ENCODE measurements around the gene RPS2. TPM values are rescaled to one million over a fixed set of nuclear protein-coding genes. Genes with fewer than 3 reads are reported as not detected.
A peak's percentile ranks its signal among the peaks of the same experiment; 100 is the strongest.
"Not testable (repeated sequence)": the region's sequence is repeated elsewhere in the genome, so short reads cannot be mapped to it uniquely, and the experiment has no call there.

Gene RPS2
- total RNA-seq, 1 donor from 2014 or later = 3,223 TPM

- TF ChIP-seq, protein P1, sequence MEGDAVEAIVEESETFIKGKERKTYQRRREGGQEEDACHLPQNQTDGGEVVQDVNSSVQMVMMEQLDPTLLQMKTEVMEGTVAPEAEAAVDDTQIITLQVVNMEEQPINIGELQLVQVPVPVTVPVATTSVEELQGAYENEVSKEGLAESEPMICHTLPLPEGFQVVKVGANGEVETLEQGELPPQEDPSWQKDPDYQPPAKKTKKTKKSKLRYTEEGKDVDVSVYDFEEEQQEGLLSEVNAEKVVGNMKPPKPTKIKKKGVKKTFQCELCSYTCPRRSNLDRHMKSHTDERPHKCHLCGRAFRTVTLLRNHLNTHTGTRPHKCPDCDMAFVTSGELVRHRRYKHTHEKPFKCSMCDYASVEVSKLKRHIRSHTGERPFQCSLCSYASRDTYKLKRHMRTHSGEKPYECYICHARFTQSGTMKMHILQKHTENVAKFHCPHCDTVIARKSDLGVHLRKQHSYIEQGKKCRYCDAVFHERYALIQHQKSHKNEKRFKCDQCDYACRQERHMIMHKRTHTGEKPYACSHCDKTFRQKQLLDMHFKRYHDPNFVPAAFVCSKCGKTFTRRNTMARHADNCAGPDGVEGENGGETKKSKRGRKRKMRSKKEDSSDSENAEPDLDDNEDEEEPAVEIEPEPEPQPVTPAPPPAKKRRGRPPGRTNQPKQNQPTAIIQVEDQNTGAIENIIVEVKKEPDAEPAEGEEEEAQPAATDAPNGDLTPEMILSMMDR (IDR thresholded peaks at IDR 0.05; ENCODE audit: unreplicated experiment) = no peak
- no peak overlapping the region for H3K4me3 Mint-ChIP-seq (ENCODE audit: unreplicated experiment)
- H3K27me3 Mint-ChIP-seq (ENCODE audit: unreplicated experiment) = peaks cover 22% of the 10 kb centered on the region
- peaks cover 7% of the 10 kb centered on the region for H3K4me1 Mint-ChIP-seq (ENCODE audit: unreplicated experiment)
- no peak for DNase-seq (ENCODE audit: low spot score)
- H3K9me3 Mint-ChIP-seq (ENCODE audit: unreplicated experiment) = no peaks in the 10 kb centered on the region
- peaks cover 5% of the 10 kb centered on the region for H3K36me3 Mint-ChIP-seq (ENCODE audit: low read depth, unreplicated experiment)
- no peak overlapping the region for H3K27ac Mint-ChIP-seq (ENCODE audit: unreplicated experiment)
Observed at GRCh38 chr16:1922357-1922756, 42.3 kb downstream of the RPS2 start.

DNA sequence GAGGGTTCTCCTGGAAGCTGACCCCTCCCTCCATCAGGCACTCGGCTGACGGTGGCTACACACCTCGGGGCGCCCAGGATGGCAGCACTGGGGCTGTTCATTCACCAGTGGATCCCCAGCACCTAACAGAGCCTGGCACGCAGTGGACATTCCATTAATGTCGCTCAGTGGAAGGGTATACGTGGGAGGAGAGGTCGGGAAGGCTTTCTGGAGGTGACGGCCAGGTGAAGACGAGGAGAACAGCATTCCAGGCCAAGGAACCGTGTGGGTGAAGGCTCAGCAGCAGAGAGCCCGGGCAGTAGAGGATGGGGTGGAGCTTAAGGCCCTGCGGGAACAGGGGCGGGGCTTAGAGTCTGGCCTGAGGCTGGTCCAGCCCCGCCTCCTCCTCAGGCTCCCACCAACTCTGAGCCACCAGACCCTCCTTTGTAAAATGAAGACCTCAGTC lies 43.9 kb downstream of the RPS2 start:
- H3K4me3 Mint-ChIP-seq (ENCODE audit: unreplicated experiment) = peak overlapping the region; percentile 24

GRCh38 chr16:1920122-1920521 lies 44.5 kb downstream of the RPS2 start:
- peaks cover 12% of the 10 kb centered on the region for H3K4me1 Mint-ChIP-seq (ENCODE audit: unreplicated experiment)
- H3K27me3 Mint-ChIP-seq (ENCODE audit: unreplicated experiment) = peaks cover 32% of the 10 kb centered on the region
- not testable (repeated sequence) for DNase-seq (ENCODE audit: low spot score); H3K36me3 Mint-ChIP-seq (ENCODE audit: low read depth, unreplicated experiment); H3K9me3 Mint-ChIP-seq (ENCODE audit: unreplicated experiment); H3K4me3 Mint-ChIP-seq (ENCODE audit: unreplicated experiment); H3K27ac Mint-ChIP-seq (ENCODE audit: unreplicated experiment)

More for the DNA sequence above, 43.9 kb downstream of the RPS2 start:
- Mint-ChIP-seq H3K27me3 (ENCODE audit: unreplicated experiment) (peaks cover 27% of the 10 kb centered on the region), H3K4me1 (ENCODE audit: unreplicated experiment) (peaks cover 7% of the 10 kb centered on the region), H3K36me3 (ENCODE audit: low read depth, unreplicated experiment) (peaks cover 5% of the 10 kb centered on the region), H3K9me3 (ENCODE audit: unreplicated experiment) (no peaks in the 10 kb centered on the region), H3K27ac (ENCODE audit: unreplicated experiment) (no peak overlapping the region)
- DNase-seq (ENCODE audit: low spot score) = peak; percentile 59
- TF ChIP-seq, protein P1 (IDR thresholded peaks at IDR 0.05; ENCODE audit: unreplicated experiment) = no peak

GRCh38 chr16:1919327-1919998 lies 45.2 kb downstream of the RPS2 start:
- Mint-ChIP-seq H3K4me3 (ENCODE audit: unreplicated experiment) (no peak overlapping the region), H3K36me3 (ENCODE audit: low read depth, unreplicated experiment) (peaks cover 5% of the 10 kb centered on the region), H3K9me3 (ENCODE audit: unreplicated experiment) (no peaks in the 10 kb centered on the region), H3K4me1 (ENCODE audit: unreplicated experiment) (peaks cover 16% of the 10 kb centered on the region), H3K27me3 (ENCODE audit: unreplicated experiment) (peaks cover 34% of the 10 kb centered on the region), H3K27ac (ENCODE audit: unreplicated experiment) (no peak overlapping the region)
- TF ChIP-seq, protein P1 (IDR thresholded peaks at IDR 0.05; ENCODE audit: unreplicated experiment) = no peak
- no peak for DNase-seq (ENCODE audit: low spot score)

- TF ChIP-seq, protein P1 (IDR thresholded peaks at IDR 0.05; ENCODE audit: unreplicated experiment) = no peak
- H3K4me3 Mint-ChIP-seq (ENCODE audit: unreplicated experiment) = no peak within 1 kb of the TSS
- H3K36me3 Mint-ChIP-seq (ENCODE audit: low read depth, unreplicated experiment) = peaks cover 5% of the 10 kb centered on the region
- H3K27me3 Mint-ChIP-seq (ENCODE audit: unreplicated experiment) = peaks cover 31% of the 10 kb centered on the region
- peaks cover 16% of the 10 kb centered on the region for H3K4me1 Mint-ChIP-seq (ENCODE audit: unreplicated experiment)
- no peak for DNase-seq (ENCODE audit: low spot score)
- no peaks in the 10 kb centered on the region for H3K9me3 Mint-ChIP-seq (ENCODE audit: unreplicated experiment)
- H3K27ac Mint-ChIP-seq (ENCODE audit: unreplicated experiment) = no peak within 1 kb of the TSS
Observed at GRCh38 chr16:1918351-1919326, 46.0 kb downstream of the RPS2 start, which contains the start of gene HS3ST6. Gene HS3ST6, minus strand, starts transcription at chr16:1918415. Its CDS starts 92 bp downstream, at chr16:1918323.

Data from endothelial cell (in vitro differentiated cells).